IPS-18c (cell line): ENCODE measurements around the gene EXOSC9.

ENCODE experiments used
- H3K4me3 ChIP-seq: 2 replicates; pipeline ENCODE4 v1.7.0; 2013; ENCODE audit warnings: low read depth, mild to moderate bottlenecking, low read length, moderate library complexity; ENCODE audit not compliant: insufficient read depth
- H3K9me3 ChIP-seq: one replicate; pipeline ENCODE4 v1.6.1; 2013; ENCODE audit warnings: mild to moderate bottlenecking, low read length, moderate library complexity; ENCODE audit not compliant: control insufficient read depth, insufficient read depth

The EXOSC9 gene

GRCh38 chr4:121814756-121815155 is 13.6 kb downstream of the EXOSC9 start:
- Histone ChIP-seq H3K4me3 (no peak overlapping the region), H3K9me3 (no peaks in the 10 kb centered on the region)

GRCh38 chr4:121817006-121817405 is 15.9 kb downstream of the EXOSC9 start:
- Histone ChIP-seq H3K9me3 (no peaks in the 10 kb centered on the region), H3K4me3 (no peak overlapping the region)

GRCh38 chr4:121817701-121818100 is 16.6 kb downstream of the EXOSC9 start:
- Histone ChIP-seq H3K4me3 (no peak overlapping the region), H3K9me3 (no peaks in the 10 kb centered on the region)

- H3K9me3 ChIP-seq, result no peaks in the 10 kb centered on the region
- no peak overlapping the region for H3K4me3 ChIP-seq
Observed at GRCh38 chr4:121818215-121818614, 17.1 kb downstream of the EXOSC9 start.

DNA sequence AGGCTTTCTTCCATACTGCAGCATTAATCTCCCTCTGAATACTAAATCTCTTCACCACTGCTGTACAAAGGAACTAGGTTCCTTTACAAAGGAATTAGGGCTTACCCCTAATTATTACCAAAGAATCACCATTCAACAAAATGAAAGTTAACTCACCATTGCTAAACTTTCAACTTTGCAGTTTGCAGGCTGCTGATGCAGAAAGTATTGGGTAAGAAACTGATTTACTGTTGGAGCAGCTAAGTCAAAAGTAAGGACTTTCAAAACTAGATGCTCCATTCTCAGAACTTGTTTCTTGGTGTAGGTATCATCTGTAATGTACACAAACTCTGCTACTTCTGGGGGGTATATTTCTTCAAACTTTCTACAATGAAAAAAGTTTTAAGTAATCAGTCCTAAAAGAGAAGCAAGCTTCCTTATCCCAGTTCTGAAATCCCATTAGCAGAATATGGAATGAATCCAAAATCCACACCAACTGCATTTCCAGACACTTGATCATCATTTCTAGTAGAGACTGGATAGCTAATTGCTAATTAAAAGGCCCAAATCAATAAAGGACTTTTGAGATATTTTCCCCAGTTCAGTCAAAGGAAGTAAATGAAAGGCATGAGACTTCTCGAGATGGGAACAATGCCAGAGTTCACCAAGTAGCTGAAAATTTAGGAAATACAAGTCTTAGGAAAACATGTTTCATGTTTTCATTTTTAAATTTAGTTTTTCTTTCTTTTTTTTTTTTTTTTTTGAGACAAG is 18.3 kb downstream of the EXOSC9 start:
- no peak overlapping the region for H3K4me3 ChIP-seq
- H3K9me3 ChIP-seq, result no peaks in the 10 kb centered on the region

DNA sequence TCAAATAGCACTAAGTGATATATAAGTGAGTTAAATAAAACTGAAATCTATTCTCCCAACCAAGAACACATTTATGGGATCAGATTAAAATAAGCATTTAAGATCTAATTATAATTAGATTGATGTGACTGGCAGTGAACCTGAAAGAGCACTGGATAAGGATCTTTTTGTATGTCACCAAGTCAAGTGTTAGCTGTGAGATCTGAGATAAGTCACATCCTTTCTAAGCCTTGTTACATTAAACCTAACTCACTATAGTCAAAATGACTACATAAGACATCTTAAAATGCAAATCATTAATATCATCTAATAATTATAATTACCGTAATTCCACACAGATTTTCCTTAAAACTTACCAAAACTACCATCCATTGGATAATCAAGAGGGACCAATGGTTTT is 20.9 kb downstream of the EXOSC9 start:
- H3K9me3 ChIP-seq, result no peaks in the 10 kb centered on the region
- no peak overlapping the region for H3K4me3 ChIP-seq

DNA sequence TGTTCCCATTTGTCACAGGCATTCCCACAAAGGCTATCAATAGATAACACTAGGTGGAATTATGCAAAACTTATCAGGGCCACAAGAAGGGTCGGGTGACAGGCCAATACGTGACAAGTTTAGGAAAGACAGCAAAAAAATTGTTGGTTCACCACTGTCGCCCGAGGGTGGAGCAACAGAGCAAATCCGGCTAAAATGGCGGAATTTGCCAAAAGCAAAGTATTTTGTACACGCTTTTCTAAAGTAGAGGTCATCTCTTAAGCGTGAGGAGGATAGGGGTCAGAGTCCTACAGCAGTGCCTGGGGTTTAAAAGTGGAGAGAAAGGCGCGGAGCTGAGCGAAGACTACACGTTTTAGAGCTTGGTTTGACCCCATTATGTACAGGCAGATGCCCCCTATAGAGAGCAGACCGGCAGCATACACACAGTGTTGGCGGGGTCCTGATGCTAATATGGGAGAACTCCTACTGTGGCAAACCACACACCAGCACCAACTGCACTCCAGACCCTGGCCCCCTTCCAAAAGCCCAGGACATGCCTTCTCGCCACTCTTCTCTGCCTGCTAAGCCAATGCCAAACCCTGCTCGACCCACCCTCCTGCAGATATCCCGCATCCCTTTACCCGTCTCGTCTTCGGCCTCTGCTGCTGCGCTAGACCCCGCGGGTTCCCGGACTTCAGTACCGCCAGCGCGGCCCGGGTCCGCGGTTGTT is 21.8 kb downstream of the EXOSC9 start:
- Histone ChIP-seq H3K9me3 (no peaks in the 10 kb centered on the region), H3K4me3 (peak overlapping the region; percentile 92)

GRCh38 chr4:121823505-121824170 is 22.5 kb downstream of the EXOSC9 start, which contains the start of gene CCNA2:
TSS of gene CCNA2 (minus strand) at chr4:121823883. CDS start at chr4:121823628, 255 bp downstream.
- no peaks in the 10 kb centered on the region for H3K9me3 ChIP-seq
- peak within 1 kb of the TSS; percentile 92 for H3K4me3 ChIP-seq

GRCh38 chr4:121824171-121824527 is 23.0 kb downstream of the EXOSC9 start:
- Histone ChIP-seq H3K4me3 (peak overlapping the region; percentile 49; the same call in 1 of the 2 replicates), H3K9me3 (no peaks in the 10 kb centered on the region)

- H3K9me3 ChIP-seq, result no peaks in the 10 kb centered on the region
- H3K4me3 ChIP-seq, result no peak overlapping the region
Observed at GRCh38 chr4:121824950-121825349, 23.8 kb downstream of the EXOSC9 start.

GRCh38 chr4:121827853-121828252 is 26.7 kb downstream of the EXOSC9 start:
- no peak overlapping the region for H3K4me3 ChIP-seq

DNA sequence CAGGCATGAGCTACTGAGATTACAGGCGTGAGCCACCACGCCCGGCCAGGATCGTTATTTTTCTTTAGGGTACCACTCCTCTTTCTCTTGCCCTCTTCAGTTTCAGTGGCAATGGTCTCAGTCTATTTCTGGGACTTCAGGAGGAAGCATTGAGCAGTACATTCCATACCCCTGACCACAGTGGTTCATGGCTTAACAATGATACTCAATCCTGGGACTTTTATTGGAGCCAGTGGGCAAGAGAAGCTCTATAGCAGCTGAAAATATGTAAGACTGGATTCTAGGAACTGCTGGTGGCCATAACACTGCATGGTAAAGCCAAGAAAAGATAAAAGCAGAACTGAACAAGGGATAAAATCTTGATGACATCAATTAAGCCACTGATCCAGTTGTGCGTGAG is 28.4 kb downstream of the EXOSC9 start:
- H3K4me3 ChIP-seq, result no peak overlapping the region
- no peaks in the 10 kb centered on the region for H3K9me3 ChIP-seq

More at GRCh38 chr4:121827853-121828252, 26.7 kb downstream of the EXOSC9 start:
- no peaks in the 10 kb centered on the region for H3K9me3 ChIP-seq

DNA sequence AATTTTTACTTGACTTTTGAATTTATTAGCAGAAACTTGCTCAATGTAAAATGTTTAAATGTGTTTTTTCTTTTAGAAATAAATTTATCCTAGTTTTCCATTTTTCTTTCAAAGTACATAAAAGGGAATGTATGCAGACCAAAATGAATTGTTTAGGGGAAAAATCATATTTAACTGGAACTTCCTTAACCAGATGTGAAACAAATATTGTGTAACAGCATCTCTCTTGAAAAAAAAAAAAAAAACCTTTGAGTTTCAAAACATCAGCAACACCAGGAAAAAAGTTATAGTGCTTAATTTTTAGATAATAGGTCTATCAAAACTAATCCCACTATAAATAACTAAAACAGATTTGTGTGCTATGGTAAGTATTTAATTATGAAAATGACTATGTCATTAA is 37.0 kb downstream of the EXOSC9 start:
- Histone ChIP-seq H3K9me3 (no peaks in the 10 kb centered on the region), H3K4me3 (no peak overlapping the region)

- no peaks in the 10 kb centered on the region for H3K9me3 ChIP-seq
- no peak overlapping the region for H3K4me3 ChIP-seq
Observed at GRCh38 chr4:121842862-121843261, 41.7 kb downstream of the EXOSC9 start.

DNA sequence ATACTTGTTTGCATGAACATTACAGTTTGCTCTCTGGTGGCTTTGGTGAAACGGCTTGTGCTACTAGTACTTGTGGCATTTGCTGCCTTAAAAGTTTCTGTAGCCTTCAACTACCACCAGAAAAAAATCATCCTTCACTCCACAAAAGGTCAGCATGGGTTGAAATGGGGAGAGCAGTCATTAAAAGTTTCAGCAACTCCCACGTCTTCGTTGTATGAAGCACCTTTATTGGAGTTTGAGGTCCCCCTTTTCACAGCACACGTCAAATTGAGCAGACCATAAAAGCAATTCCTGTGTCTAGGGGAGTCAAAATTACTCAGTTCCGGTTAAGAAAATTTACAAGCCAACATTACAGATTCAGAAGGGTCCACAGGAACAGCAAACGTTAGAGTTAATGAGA is 45.5 kb downstream of the EXOSC9 start:
- no peak overlapping the region for H3K4me3 ChIP-seq
- H3K9me3 ChIP-seq, result no peaks in the 10 kb centered on the region

GRCh38 chr4:121851354-121851753 is 50.2 kb downstream of the EXOSC9 start:
- no peaks in the 10 kb centered on the region for H3K9me3 ChIP-seq
- no peak overlapping the region for H3K4me3 ChIP-seq

GRCh38 chr4:121860121-121860520 is 59.0 kb downstream of the EXOSC9 start:
- Histone ChIP-seq H3K9me3 (no peaks in the 10 kb centered on the region), H3K4me3 (no peak overlapping the region)

GRCh38 chr4:121861426-121861825 is 60.3 kb downstream of the EXOSC9 start:
- H3K9me3 ChIP-seq, result no peaks in the 10 kb centered on the region
- H3K4me3 ChIP-seq, result no peak overlapping the region
